GM20000 (cell line): Measurements from ENCODE around the gene TSPOAP1.
A peak's percentile ranks its signal among the peaks of the same experiment; 100 is the strongest.

Source experiments
- DNase-seq: peaks from one replicate; pipeline ENCODE4 v3.0.0; 2012; ENCODE audit warnings: low spot score
- CTCF ChIP-seq: IDR thresholded peaks from 2 replicates; pipeline ENCODE4 v1.5.1; 2012; ENCODE audit warnings: mild to moderate bottlenecking, control low read depth; ENCODE audit errors: extremely low read depth, missing control alignments

The TSPOAP1 gene

GRCh38 chr17:58319173-58320162 is 9.1 kb downstream of the TSPOAP1 start:
- DNase-seq, result no peak
- TF ChIP-seq CTCF, result no peak

GRCh38 chr17:58318627-58319172 is 9.9 kb downstream of the TSPOAP1 start:
- DNase-seq, result no peak

GRCh38 chr17:58318065-58318481 is 10.5 kb downstream of the TSPOAP1 start:
- TF ChIP-seq CTCF, result no peak
- no peak for DNase-seq

More at GRCh38 chr17:58318627-58319172, 9.9 kb downstream of the TSPOAP1 start:
- TF ChIP-seq CTCF, result no peak

GRCh38 chr17:58317421-58318064 is 11.1 kb downstream of the TSPOAP1 start:
- DNase-seq, result peak; percentile 85
- TF ChIP-seq CTCF, result peak; percentile 62

- no peak for DNase-seq
- TF ChIP-seq CTCF, result no peak
Observed at GRCh38 chr17:58316260-58316960, 12.2 kb downstream of the TSPOAP1 start.

GRCh38 chr17:58315750-58316149 is 12.8 kb downstream of the TSPOAP1 start:
- no peak for TF ChIP-seq CTCF
- no peak for DNase-seq
